Ectodermal cell (in vitro differentiated cells): Measurements from ENCODE around the gene SCUBE3.

Experiments
- H3K27ac ChIP-seq: 2 replicates; pipeline ENCODE4 v1.7.0; 2013; ENCODE audit warnings: mild to moderate bottlenecking, low read depth, low read length; ENCODE audit not compliant: insufficient read depth, poor library complexity, severe bottlenecking
- H3K27me3 ChIP-seq: 2 replicates; pipeline ENCODE4 v1.7.0; 2013; ENCODE audit warnings: mild to moderate bottlenecking, low read length; ENCODE audit not compliant: insufficient read depth, control insufficient read depth, poor library complexity, severe bottlenecking
- H3K36me3 ChIP-seq: one replicate; pipeline ENCODE4 v1.7.0; 2013; ENCODE audit warnings: low read length; ENCODE audit not compliant: control insufficient read depth, insufficient read depth
- H3K4me1 ChIP-seq: one replicate; pipeline ENCODE4 v1.7.0; 2013; ENCODE audit warnings: low read length; ENCODE audit not compliant: control insufficient read depth, insufficient read depth
- H3K4me3 ChIP-seq: 2 replicates; pipeline ENCODE4 v1.7.0; 2013; ENCODE audit warnings: low read depth, low read length, control low read depth; ENCODE audit not compliant: insufficient read depth
- H3K9me3 ChIP-seq: 2 replicates; pipeline ENCODE4 v1.7.0; 2013; ENCODE audit warnings: mild to moderate bottlenecking, low read length, moderate library complexity; ENCODE audit not compliant: control insufficient read depth
- WGBS, 2 experiments: methylation state at CpG; one replicate each; pipeline ENCODE4 v1.1.7; 2013; ENCODE audit warnings: missing lambda C conversion rate in 2 of 2; 5-methylcytosine and 5-hydroxymethylcytosine counted together

SCUBE3 gene

DNA sequence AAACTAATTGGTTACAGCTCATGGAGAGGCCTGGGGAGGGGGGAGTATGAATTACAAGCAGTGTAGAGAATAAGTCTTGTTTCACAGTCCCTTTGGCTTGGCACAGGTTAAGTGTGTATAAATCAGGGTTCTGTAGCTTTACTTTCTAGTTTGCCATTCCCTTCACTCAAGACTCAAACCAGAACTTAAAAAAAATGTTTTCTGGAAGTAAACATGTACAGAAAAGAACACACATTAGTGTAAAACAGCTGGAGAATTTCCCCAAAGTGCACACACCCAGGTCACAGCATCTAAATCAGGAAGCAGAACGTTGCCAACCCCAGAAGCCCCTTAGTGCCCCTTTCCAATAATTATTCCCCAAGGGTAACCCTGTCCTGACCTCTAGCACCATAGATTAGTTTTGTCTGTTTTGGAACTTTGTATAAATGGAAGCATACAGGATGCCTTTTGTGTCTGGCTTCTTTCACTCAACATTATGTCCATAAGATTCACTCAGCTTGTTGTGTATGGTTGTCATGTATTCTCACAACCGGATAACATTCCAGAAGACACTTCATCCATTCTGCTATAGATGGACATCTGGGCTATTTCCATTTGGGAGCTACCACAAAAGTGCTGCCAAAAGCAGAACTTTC is 33.7 kb upstream of the SCUBE3 start:
- no peak overlapping the region for H3K4me3 ChIP-seq
- H3K27ac ChIP-seq, result no peak overlapping the region
- H3K4me1 ChIP-seq, result peaks cover 10% of the 10 kb centered on the region
- WGBS, 2 experiments, result 93 to 94% methylated on average over 2 of the region's 2 CpGs
- peaks cover 9% of the 10 kb centered on the region for H3K27me3 ChIP-seq
- H3K36me3 ChIP-seq, result no peaks in the 10 kb centered on the region
- no peaks in the 10 kb centered on the region for H3K9me3 ChIP-seq

DNA sequence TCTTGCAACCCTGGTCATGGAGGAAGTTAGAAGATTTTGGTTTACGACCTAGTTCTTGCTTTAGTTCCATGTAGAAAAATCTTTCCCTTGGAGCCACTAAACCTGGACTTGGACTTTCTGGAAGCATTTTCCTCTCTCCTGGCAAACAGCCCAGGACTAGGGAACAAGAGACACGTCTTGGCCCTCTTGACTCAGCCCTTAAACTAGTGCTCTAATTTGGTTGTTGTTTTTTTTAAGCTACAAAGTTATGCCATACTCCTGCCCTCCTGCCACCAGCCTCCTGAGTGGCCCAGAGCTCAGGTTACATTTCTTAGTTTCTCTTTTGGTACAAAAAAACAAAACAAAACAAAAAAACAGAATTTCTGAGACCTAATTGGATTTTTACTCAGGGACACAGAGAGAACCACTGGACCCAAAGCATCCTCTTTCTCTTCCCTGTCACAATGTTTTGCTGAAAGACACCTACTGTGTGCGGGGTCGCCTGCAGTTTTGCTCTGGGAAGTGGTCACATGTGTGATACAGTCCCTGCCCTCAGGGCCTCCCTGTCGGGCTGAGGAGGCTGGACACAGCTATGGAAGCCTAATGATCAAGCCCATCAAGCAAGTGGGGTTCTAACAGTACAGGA is 32.3 kb upstream of the SCUBE3 start:
- H3K27ac ChIP-seq, result no peak overlapping the region
- 70 to 74% methylated on average over 5 of the region's 5 CpGs for WGBS, 2 experiments

DNA sequence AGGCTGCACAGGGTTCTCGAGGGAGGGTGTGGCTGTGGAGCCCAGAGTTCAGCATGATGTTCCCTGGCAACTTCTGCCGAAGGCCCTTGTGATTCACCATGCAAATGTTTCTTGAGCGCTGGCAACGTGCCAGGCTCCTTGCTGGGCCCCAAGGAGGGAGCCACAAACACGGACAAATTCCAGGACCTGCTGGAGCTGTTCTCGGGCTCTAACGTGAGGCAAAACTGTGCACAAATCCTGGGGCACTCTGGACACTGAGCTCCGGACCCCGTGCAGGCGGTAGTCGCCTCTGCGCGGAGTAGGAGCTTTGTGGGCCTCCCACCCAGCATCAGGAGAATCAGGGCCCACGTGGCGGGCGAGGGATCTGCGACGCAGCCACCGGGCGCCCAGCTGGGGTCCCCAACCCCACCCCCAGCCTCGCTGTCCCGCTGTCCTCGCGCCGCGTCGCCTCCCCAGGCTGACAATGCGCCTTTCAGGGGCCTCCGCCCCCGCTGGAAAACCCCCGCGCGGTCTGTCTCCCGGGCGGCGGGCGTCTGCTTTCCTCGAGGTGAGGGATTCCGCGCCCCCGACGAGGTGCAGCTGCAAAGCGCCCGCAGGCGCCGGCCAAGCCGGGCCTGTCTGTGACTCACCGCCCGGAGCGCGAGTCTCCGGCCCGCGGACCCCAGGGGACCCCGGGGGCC is 31.7 kb upstream of the SCUBE3 start:
- Histone ChIP-seq H3K4me1 (peaks cover 10% of the 10 kb centered on the region), H3K4me3 (no peak overlapping the region), H3K27ac (no peak overlapping the region), H3K9me3 (no peaks in the 10 kb centered on the region), H3K36me3 (no peaks in the 10 kb centered on the region), H3K27me3 (peaks cover 9% of the 10 kb centered on the region)
- WGBS, 2 experiments, result 34 to 37% methylated on average over 54 to 55 of the region's 55 CpGs

More for the DNA sequence above, 32.3 kb upstream of the SCUBE3 start:
- Histone ChIP-seq H3K4me1 (peaks cover 10% of the 10 kb centered on the region), H3K36me3 (no peaks in the 10 kb centered on the region), H3K9me3 (no peaks in the 10 kb centered on the region), H3K4me3 (no peak overlapping the region), H3K27me3 (peaks cover 9% of the 10 kb centered on the region)

DNA sequence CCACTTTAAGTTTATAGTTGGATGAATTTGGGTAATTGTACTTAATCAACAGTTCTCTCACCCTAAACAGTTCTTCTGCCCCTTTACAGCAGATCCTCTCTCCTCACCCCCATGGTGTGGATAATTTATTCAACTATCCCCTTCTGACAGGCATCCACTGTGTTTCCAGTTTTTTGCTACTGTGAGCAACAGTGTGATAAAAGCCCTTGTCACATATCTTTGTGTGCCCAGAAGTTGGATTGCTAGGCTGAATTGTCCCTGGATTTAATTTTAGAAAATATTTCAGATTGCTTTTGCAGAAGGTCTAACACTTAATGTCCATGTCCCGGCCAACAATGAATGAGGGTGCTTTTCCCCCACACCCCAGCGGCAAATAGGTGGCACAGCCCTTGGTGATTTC is 30.5 kb upstream of the SCUBE3 start:
- H3K27ac ChIP-seq, result no peak overlapping the region
- H3K4me3 ChIP-seq, result no peak overlapping the region
- peaks cover 10% of the 10 kb centered on the region for H3K4me1 ChIP-seq
- no peaks in the 10 kb centered on the region for H3K9me3 ChIP-seq
- WGBS, 2 experiments, result 93 to 96% methylated on average over 2 of the region's 2 CpGs
- H3K36me3 ChIP-seq, result no peaks in the 10 kb centered on the region
- H3K27me3 ChIP-seq, result peaks cover 9% of the 10 kb centered on the region

DNA sequence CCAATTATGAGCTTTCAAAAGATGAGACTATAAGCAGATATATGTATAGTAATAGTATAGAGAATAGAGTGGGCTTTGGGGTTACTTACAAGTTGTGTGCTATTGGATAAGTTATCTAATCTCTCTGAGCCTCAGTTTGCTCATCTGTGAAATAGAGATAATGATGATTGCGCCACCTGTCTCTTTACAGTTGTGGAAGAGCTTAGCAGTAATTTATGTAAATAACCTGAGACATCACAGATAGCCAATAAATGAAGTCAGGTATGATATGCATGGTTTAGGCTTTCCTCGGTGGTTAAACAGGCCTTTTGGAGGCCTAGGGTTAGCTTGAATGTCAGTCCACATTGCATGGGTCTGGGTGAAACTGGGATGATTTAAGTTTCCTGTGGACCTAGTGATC is 29.8 kb upstream of the SCUBE3 start:
- no peaks in the 10 kb centered on the region for H3K36me3 ChIP-seq
- H3K27me3 ChIP-seq, result peaks cover 9% of the 10 kb centered on the region
- H3K4me1 ChIP-seq, result peaks cover 8% of the 10 kb centered on the region
- H3K9me3 ChIP-seq, result no peaks in the 10 kb centered on the region
- H3K27ac ChIP-seq, result no peak overlapping the region
- WGBS, 2 experiments, result 92 to 95% methylated on average over 2 of the region's 2 CpGs
- H3K4me3 ChIP-seq, result no peak overlapping the region

DNA sequence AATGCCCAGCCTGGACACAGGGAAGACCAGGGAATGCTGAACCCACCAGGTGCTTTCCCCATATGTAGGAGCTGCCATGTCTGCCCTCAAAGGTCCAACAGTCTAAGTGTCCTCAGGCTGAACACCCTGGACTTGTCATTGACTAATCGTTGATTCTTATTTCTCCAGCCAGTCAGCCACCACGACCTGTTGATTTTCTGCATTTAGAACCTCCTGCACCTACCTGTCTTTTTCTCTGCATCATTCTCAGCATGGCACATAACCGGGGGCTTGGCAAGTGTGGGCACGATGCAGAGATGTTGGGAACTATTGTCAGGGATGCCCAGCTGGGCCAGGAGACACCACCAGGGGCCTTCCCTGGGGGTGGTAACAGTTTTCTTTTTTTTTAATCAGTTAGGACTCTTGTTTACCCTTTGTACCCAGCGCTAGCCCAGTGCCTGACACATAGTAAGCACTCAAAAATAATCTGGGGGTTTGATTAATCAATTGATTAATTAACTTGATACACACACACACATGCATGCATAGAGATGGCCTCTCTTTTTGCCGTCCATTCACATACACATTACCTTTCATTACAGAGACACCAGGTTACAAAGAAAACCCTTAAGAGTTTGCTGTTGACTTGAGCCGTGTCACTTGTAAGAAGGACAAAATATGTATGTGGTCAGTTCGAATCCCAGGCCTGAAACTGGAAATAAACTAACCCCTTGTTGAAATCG is 29.0 kb upstream of the SCUBE3 start:
- Histone ChIP-seq H3K4me1 (peaks cover 4% of the 10 kb centered on the region), H3K27ac (no peak overlapping the region), H3K4me3 (no peak overlapping the region), H3K36me3 (no peaks in the 10 kb centered on the region), H3K27me3 (peaks cover 9% of the 10 kb centered on the region), H3K9me3 (no peaks in the 10 kb centered on the region)
- 84 to 86% methylated on average over 9 of the region's 9 CpGs for WGBS, 2 experiments

DNA sequence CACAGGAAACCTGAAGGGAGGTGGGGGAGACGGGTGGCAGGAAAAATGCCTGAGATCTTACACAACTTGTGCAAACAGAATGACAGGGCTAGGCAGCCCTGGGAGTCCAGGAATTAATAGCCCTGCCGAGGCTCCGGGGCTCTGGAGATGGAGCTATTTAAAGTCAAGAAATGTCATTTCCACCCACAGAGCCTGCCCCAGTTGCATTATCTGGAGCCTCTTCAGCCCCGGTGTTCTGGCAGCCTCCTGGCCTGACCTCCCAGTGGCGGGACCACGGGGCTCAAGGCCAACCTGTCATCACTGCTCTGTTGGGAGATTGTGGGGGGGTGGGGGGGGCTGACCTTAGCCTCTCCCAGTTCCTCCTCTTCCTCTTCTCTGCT is 28.5 kb upstream of the SCUBE3 start:
- 65 to 78% methylated on average over 4 to 5 of the region's 6 CpGs for WGBS, 2 experiments
- Histone ChIP-seq H3K4me1 (no peaks in the 10 kb centered on the region), H3K27me3 (peaks cover 9% of the 10 kb centered on the region), H3K4me3 (no peak overlapping the region), H3K27ac (no peak overlapping the region), H3K9me3 (no peaks in the 10 kb centered on the region), H3K36me3 (no peaks in the 10 kb centered on the region)

DNA sequence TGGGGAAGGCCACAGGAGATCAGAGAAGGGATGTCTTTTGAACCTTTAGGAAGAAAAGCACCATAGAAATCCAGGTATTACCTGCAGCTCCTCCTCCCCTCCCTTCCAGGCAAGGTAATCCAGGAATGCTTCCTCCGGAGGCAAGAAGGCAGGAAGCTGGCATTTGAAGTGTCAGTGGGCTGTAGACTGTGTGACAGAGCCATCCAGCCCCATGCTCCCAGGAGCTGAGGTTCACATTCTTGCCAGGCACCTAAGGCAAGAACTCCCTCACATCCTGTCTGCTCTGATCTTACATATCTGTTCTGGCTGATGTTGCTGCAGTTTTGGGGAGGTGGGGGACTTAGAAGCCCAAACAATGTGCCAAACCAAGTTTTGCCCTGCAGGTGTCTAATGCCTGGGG is 27.8 kb upstream of the SCUBE3 start:
- 50 to 58% methylated on average over 1 of the region's 1 CpG for WGBS, 2 experiments
- H3K4me1 ChIP-seq, result no peaks in the 10 kb centered on the region
- H3K4me3 ChIP-seq, result no peak overlapping the region
- H3K27me3 ChIP-seq, result peaks cover 9% of the 10 kb centered on the region
- H3K27ac ChIP-seq, result no peak overlapping the region
- no peaks in the 10 kb centered on the region for H3K36me3 ChIP-seq
- no peaks in the 10 kb centered on the region for H3K9me3 ChIP-seq

DNA sequence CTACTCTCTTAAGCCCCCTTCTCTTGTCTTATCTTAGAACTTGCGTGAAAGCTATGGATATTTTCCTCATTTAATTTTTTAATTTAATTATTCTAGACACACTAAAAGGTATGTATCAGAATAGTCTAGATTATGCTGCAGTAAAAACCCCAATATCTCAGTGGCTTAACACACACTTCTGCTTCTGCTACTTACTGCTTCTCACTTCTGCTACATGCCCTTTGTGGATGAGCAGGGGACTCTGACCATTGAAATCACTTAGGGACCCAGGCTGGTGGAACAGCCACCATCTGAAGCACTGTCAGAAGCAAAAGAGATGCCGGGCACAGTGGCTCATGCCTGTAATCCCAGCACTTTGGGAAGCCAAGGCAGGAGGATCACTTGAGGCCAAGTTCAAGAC is 27.2 kb upstream of the SCUBE3 start:
- WGBS, 2 experiments, result 92 to 93% methylated on average over 1 of the region's 2 CpGs
- Histone ChIP-seq H3K27ac (no peak overlapping the region), H3K4me1 (no peaks in the 10 kb centered on the region), H3K36me3 (no peaks in the 10 kb centered on the region), H3K27me3 (peaks cover 7% of the 10 kb centered on the region), H3K4me3 (no peak overlapping the region), H3K9me3 (no peaks in the 10 kb centered on the region)

DNA sequence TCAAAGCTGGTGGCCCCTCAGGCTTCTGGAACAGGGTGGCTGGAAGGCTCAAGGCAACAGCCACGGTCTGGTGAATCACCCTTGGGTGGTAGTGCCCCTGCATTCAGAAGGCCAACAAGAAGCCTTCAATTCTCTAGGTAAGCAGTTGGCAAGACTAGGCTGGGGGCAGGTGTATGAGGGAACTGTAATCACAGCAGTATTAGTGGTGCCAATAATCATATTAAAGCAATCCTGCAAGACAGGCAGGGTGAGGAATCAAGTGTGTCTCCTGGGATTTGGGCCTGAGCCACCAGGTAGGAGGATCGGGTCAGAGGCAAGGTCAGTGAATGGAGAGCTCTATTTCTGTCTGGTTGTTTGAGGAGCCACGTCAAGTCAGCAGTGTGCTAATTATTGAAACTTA is 24.9 kb upstream of the SCUBE3 start:
- WGBS, 2 experiments, result 90 to 96% methylated on average over 3 of the region's 3 CpGs
- no peaks in the 10 kb centered on the region for H3K27me3 ChIP-seq

More for the DNA sequence above, 24.9 kb upstream of the SCUBE3 start:
- Histone ChIP-seq H3K36me3 (no peaks in the 10 kb centered on the region), H3K27ac (no peak overlapping the region), H3K4me3 (no peak overlapping the region), H3K4me1 (peaks cover 14% of the 10 kb centered on the region), H3K9me3 (no peaks in the 10 kb centered on the region)
